HCT116 (cell line): ENCODE measurements around the gene KIF26A. TPM values are rescaled to one million over a fixed set of nuclear protein-coding genes. Genes with fewer than 3 reads are reported as not detected.

Experiments
- ATAC-seq: fragments of 200-7000 bp; cut with Tn5 transposase; 2 replicates; pipeline ENCODE4 v1.9.1; 2020; ENCODE audit warnings: mild to moderate bottlenecking, moderate library complexity
- BruUV-seq: library from RNA; stranded (reverse); fragments of 400-500 nt; replicated peaks from 2 replicates; lab custom pipeline; 2021; lab: Mats Ljungman, UMichigan
- CTCF ChIA-PET: fragments of 300-600 bp; sonication (Branson Sonifier 250); formaldehyde crosslinking; loops from one replicate; lab custom pipeline; 2021; ENCODE audit warnings: antibody characterized with exemption; lab: Charles Lee
- POLR2A ChIA-PET: fragments of 300-600, 350-600 bp; sonication (Branson Sonifier 250); formaldehyde crosslinking; loops from one replicate; lab custom pipeline; 2021; ENCODE audit warnings: antibody characterized with exemption; lab: Charles Lee
- RAD21 ChIA-PET, 2 experiments: fragments of 300-600 bp; sonication (Branson Sonifier 250); formaldehyde crosslinking; loops; one replicate each; lab custom pipeline; 2023; ENCODE audit warnings: low total read pairs in 2 of 2; ENCODE audit not compliant: uncharacterized antibody in 2 of 2, unreplicated experiment in 2 of 2, low non-redundant PET in 1 of 2; lab: Charles Lee
- DNase-seq: peaks from one replicate; pipeline ENCODE4 v3.0.0-alpha.2; 2010; ENCODE audit warnings: low read depth, low spot score
- H2AFZ ChIP-seq: fragments of 200-600 bp; shearing (Covaris generic), sonication (generic); 2 replicates; pipeline ENCODE4 v1.6.1; 2017; ENCODE audit warnings: low read depth, mixed run types, mixed read lengths, antibody characterized with exemption, low read length; ENCODE audit not compliant: poor library complexity, severe bottlenecking
- H3K27ac ChIP-seq: 2 replicates; pipeline ENCODE4 v1.5.1; 2012; ENCODE audit warnings: low read depth, low read length
- H3K27me3 ChIP-seq: fragments of 200-600 bp; sonication (generic); 2 replicates; pipeline ENCODE4 v1.6.1; 2016; ENCODE audit warnings: mixed run types, low read length, mixed read lengths; ENCODE audit not compliant: insufficient read depth
- H3K36me3 ChIP-seq, 2 experiments: fragments of 200-500 bp in 1 of 2; fragments of 200-600 bp in 1 of 2; sonication (Bioruptor generic) in 1 of 2; sonication (generic) in 1 of 2; 2 replicates each; pipeline versions ENCODE4 v1.5.1 to v1.6.1; 2014 to 2016; ENCODE audit warnings: low read length in 2 of 2, inconsistent platforms in 1 of 2, mixed read lengths in 1 of 2, mixed run types in 1 of 2; ENCODE audit not compliant: insufficient read depth in 2 of 2, control insufficient read depth in 1 of 2
- H3K4me1 ChIP-seq, 2 experiments: fragments of 200-600 bp in 1 of 2; sonication (generic) in 1 of 2; 2 replicates each; pipeline versions ENCODE4 v1.5.1 to v1.6.1; 2012 to 2017; ENCODE audit warnings: low read length in 2 of 2, inconsistent platforms in 1 of 2, mild to moderate bottlenecking in 1 of 2, mixed read lengths in 1 of 2, mixed run types in 1 of 2, moderate library complexity in 1 of 2; ENCODE audit not compliant: insufficient read depth in 2 of 2, control insufficient read depth in 1 of 2
- H3K4me2 ChIP-seq: fragments of 200-600 bp; sonication (generic); 2 replicates; pipeline ENCODE4 v1.6.1; 2017; ENCODE audit warnings: mixed run types, low read length, mixed read lengths
- H3K4me3 ChIP-seq, 2 experiments: fragments of 200-600 bp in 1 of 2; sonication (generic) in 1 of 2; replicated peaks in 1 of 2; 2 replicates each; pipeline ENCODE4 v1.5.1; 2011 to 2016; ENCODE audit warnings: low read length in 2 of 2, control low read depth in 1 of 2, low read depth in 1 of 2, mild to moderate bottlenecking in 1 of 2, mixed read lengths in 1 of 2, mixed run types in 1 of 2
- H3K79me2 ChIP-seq: fragments of 200-600 bp; sonication (generic); 2 replicates; pipeline ENCODE4 v1.6.1; 2017; ENCODE audit warnings: mild to moderate bottlenecking, mixed run types, low read length, moderate library complexity, mixed read lengths; ENCODE audit not compliant: insufficient read depth
- H3K9ac ChIP-seq: fragments of 200-600 bp; sonication (generic); 2 replicates; pipeline ENCODE4 v1.6.1; 2016; ENCODE audit warnings: low read length, mixed read lengths
- H3K9me2 ChIP-seq: fragments of 200-600 bp; sonication (generic), shearing (Covaris generic); 2 replicates; pipeline ENCODE4 v1.6.1; 2017; ENCODE audit warnings: mixed run types, mild to moderate bottlenecking, moderate library complexity; ENCODE audit not compliant: insufficient read depth
- H3K9me3 ChIP-seq, 2 experiments: fragments of 200-500 bp in 1 of 2; fragments of 200-600 bp in 1 of 2; sonication (Bioruptor generic) in 1 of 2; sonication (generic) in 1 of 2; 2 replicates each; pipeline ENCODE4 v1.6.1; 2014 to 2017; ENCODE audit warnings: low read length in 2 of 2, mixed read lengths in 2 of 2, inconsistent platforms in 1 of 2, low read depth in 1 of 2, mild to moderate bottlenecking in 1 of 2, mixed run types in 1 of 2, moderate library complexity in 1 of 2; ENCODE audit not compliant: control insufficient read depth in 1 of 2, insufficient read depth in 1 of 2
- H4K20me1 ChIP-seq: fragments of 200-600 bp; sonication (generic), shearing (Covaris generic); 2 replicates; pipeline ENCODE4 v1.6.1; 2017; ENCODE audit warnings: mixed run types, mild to moderate bottlenecking, moderate library complexity; ENCODE audit not compliant: insufficient read depth
- ELF1 ChIP-seq: IDR thresholded peaks from 2 replicates; pipeline ENCODE4 v1.6.1; 2012; ENCODE audit warnings: low read depth, borderline replicate concordance
- EZH2 ChIP-seq: fragments of 200-600 bp; sonication (generic); IDR thresholded peaks from 2 replicates; pipeline ENCODE4 v1.6.1; 2017; ENCODE audit warnings: antibody characterized with exemption, mixed run types
- EZH2phosphoT487 ChIP-seq: fragments of 200-600 bp; IDR thresholded peaks from 2 replicates; pipeline ENCODE4 v1.6.1; 2018; ENCODE audit warnings: antibody characterized with exemption, borderline replicate concordance
- JUND ChIP-seq: IDR thresholded peaks from 2 replicates; pipeline ENCODE4 v1.6.1; 2012
- POLR2A ChIP-seq: IDR thresholded peaks from 2 replicates; pipeline ENCODE4 v1.7.0; 2011; ENCODE audit warnings: borderline replicate concordance; ENCODE audit not compliant: insufficient read depth, insufficient read length; ENCODE audit errors: extremely low read depth
- POLR2AphosphoS5 ChIP-seq: IDR thresholded peaks from 2 replicates; pipeline ENCODE4 v1.6.1; 2011; ENCODE audit warnings: mild to moderate bottlenecking, low read depth, low read length, moderate library complexity
- RAD21 ChIP-seq: IDR thresholded peaks from 2 replicates; pipeline ENCODE4 v1.6.1; 2012; ENCODE audit warnings: low read depth, mild to moderate bottlenecking
- SIN3A ChIP-seq: IDR thresholded peaks from 2 replicates; pipeline ENCODE4 v1.6.1; 2012; ENCODE audit warnings: low read depth
- TCF7L2 ChIP-seq: IDR thresholded peaks from 2 replicates; pipeline ENCODE4 v1.7.0; 2011; ENCODE audit warnings: borderline replicate concordance, inconsistent platforms; ENCODE audit not compliant: insufficient read depth, insufficient read length; ENCODE audit errors: extremely low read depth
- YY1 ChIP-seq: IDR thresholded peaks from 2 replicates; pipeline ENCODE4 v1.6.1; 2011; ENCODE audit warnings: low read length, low read depth, moderate library complexity, mild to moderate bottlenecking; ENCODE audit not compliant: insufficient replicate concordance; ENCODE audit errors: extremely low read depth
- ZNF274 ChIP-seq: fragments of 200-500 bp; sonication (Bioruptor generic); IDR thresholded peaks from 2 replicates; pipeline ENCODE4 v1.6.1; 2014; ENCODE audit warnings: mild to moderate bottlenecking, low read depth, low read length, inconsistent platforms
- intact Hi-C: fragments of 100-400 bp; cut with micrococcal nuclease; formaldehyde crosslinking; loops from 2 replicates; pipeline ENCODE4 v1.10.0; 2022
- total RNA-seq: library from RNA; stranded (reverse); gene quantifications from one replicate; pipeline ENCODE4 v1.2.1, GENCODE V29; 2021; ENCODE audit not compliant: unreplicated experiment
- TF ChIP-seq, protein P1 (sequence below): IDR thresholded peaks from 2 replicates; pipeline ENCODE4 v1.6.1; 2012; ENCODE audit warnings: low read depth

KIF26A gene
- total RNA-seq, 1 experiment from 2014 or later, result 10.2 TPM

DNA sequence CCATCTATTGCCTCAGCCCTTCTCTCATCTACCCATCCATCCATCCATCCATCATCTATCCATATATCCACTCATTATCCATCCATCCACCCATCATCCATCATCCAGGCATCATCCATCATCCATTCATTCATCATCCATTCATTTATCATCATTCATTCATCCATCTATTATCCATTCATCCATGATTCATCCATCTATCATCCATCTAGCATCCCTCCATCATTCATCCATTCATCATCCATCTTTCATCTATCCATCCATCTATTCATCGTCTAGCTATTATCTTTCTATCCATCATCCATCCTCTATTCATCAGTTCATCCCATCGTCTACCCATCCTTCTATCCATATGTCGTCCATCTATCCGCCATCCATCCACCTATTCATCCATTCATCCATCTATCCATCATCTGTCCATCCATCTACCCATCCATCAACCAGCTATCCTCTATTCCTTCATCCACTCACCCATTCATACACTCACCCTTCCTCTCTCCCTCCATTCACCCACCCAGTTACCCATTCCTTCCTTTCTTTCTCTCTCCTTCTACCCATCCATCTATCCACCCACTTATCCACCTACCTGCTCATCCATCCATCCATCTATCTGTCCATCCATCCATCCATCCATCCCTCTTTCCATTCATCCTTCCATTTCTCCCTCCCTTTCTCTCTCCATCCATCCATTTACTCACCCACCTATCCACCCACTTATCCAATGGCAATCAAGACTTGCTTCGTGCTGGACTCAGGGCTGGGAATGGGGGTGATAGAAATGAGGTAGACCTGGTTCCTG, 59.3 kb downstream of the KIF26A start (continued):
- TF ChIP-seq, protein P1, sequence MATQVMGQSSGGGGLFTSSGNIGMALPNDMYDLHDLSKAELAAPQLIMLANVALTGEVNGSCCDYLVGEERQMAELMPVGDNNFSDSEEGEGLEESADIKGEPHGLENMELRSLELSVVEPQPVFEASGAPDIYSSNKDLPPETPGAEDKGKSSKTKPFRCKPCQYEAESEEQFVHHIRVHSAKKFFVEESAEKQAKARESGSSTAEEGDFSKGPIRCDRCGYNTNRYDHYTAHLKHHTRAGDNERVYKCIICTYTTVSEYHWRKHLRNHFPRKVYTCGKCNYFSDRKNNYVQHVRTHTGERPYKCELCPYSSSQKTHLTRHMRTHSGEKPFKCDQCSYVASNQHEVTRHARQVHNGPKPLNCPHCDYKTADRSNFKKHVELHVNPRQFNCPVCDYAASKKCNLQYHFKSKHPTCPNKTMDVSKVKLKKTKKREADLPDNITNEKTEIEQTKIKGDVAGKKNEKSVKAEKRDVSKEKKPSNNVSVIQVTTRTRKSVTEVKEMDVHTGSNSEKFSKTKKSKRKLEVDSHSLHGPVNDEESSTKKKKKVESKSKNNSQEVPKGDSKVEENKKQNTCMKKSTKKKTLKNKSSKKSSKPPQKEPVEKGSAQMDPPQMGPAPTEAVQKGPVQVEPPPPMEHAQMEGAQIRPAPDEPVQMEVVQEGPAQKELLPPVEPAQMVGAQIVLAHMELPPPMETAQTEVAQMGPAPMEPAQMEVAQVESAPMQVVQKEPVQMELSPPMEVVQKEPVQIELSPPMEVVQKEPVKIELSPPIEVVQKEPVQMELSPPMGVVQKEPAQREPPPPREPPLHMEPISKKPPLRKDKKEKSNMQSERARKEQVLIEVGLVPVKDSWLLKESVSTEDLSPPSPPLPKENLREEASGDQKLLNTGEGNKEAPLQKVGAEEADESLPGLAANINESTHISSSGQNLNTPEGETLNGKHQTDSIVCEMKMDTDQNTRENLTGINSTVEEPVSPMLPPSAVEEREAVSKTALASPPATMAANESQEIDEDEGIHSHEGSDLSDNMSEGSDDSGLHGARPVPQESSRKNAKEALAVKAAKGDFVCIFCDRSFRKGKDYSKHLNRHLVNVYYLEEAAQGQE, result no peak
- TF ChIP-seq EZH2, result no peak
- no peak for TF ChIP-seq ZNF274
- TF ChIP-seq ELF1, result no peak
- TF ChIP-seq EZH2phosphoT487, result no peak
- TF ChIP-seq POLR2A, result no peak
- TF ChIP-seq SIN3A, result no peak
- TF ChIP-seq JUND, result no peak

DNA sequence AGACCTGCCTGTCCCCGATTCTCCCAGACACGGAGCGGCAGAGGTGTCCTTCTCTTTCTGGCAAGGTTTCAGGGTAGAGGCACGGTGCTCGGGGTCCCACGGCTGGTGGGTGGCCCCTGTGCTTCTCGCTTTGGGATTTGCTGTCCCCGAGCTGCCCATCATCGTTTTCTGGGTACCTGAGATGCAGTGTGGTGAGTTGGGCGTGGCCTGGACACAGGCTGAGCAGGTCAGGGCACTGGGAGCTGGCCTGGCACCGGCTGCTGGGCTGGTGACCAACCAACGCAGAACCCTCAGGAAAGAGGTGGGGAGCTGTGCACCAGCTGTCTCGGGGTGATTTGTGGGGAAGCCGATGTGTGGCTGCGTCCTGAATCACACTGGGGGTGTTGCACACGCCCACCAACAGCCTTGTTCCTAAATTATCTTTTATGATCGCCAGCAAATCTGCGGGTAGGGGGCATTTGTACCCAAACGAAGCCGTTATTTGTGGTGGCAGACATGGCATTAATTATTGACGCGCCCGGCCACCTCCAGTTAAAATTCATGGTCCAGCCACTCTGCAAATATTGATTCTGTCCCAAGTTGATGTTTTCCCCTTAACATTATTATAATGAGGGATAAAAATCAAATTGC, 61.0 kb downstream of the KIF26A start:
- BruUV-seq, result no TSS peak
- Histone ChIP-seq H2AFZ (no peak overlapping the region), H3K27me3 (peaks cover 3% of the 10 kb centered on the region; the same call in 1 of the 2 replicates), H3K9me2 (no peaks in the 10 kb centered on the region), H3K4me3 (no peak overlapping the region), H3K4me1 (no peaks in the 10 kb centered on the region), H3K9me3 (no peaks in the 10 kb centered on the region), H3K36me3 (no peaks in the 10 kb centered on the region), H4K20me1 (no peaks in the 10 kb centered on the region), H3K27ac (no peak overlapping the region), H3K79me2 (no peaks in the 10 kb centered on the region), H3K9ac (no peak overlapping the region), H3K4me2 (no peak overlapping the region)
- ChIA-PET POLR2A (no interaction called here), CTCF (no interaction called here), RAD21 (no interaction called here)
- no peak for ATAC-seq
- no peak for DNase-seq
- TF ChIP-seq TCF7L2, result no peak
- TF ChIP-seq, protein P1, result no peak
- TF ChIP-seq YY1, result no peak
- TF ChIP-seq RAD21, result no peak
- TF ChIP-seq POLR2AphosphoS5, result no peak
- TF ChIP-seq POLR2A, result no peak
- intact Hi-C loops, result no loop called here
